ENCODE results near the gene HSPA12B.

DNA sequence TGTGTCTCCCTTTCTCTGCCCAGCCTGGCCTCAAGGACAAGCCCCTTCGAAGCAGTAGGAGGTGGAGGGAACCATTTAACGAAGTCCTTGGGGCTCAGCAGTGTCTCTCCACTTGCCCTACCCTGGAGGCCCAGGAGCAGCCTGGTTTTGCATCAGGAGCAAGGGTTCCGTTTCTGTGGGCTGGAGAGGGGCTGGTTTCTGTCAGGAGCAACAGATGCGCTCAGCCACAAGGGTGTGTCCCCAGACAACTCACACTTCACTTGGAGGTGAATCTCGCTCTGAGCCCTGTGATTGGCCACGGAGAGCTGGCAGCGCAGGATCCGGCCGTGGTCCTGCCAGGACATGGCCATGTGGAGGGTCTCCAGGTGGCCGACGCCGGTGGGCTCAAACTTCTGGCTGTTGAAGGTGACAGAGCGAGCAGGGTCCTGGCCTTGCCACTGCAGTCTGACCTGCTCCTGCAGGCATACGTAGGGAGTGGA is 27.0 kb upstream of the HSPA12B start:
- TF ChIP-seq, protein P1, sequence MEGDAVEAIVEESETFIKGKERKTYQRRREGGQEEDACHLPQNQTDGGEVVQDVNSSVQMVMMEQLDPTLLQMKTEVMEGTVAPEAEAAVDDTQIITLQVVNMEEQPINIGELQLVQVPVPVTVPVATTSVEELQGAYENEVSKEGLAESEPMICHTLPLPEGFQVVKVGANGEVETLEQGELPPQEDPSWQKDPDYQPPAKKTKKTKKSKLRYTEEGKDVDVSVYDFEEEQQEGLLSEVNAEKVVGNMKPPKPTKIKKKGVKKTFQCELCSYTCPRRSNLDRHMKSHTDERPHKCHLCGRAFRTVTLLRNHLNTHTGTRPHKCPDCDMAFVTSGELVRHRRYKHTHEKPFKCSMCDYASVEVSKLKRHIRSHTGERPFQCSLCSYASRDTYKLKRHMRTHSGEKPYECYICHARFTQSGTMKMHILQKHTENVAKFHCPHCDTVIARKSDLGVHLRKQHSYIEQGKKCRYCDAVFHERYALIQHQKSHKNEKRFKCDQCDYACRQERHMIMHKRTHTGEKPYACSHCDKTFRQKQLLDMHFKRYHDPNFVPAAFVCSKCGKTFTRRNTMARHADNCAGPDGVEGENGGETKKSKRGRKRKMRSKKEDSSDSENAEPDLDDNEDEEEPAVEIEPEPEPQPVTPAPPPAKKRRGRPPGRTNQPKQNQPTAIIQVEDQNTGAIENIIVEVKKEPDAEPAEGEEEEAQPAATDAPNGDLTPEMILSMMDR (IDR thresholded peaks at IDR 0.05; ENCODE audit: low read length) = no peak
- TF ChIP-seq EZH2 (IDR thresholded peaks at IDR 0.05; ENCODE audit: borderline replicate concordance, low read length) = no peak
